Activated CD4-positive, alpha-beta T cell treated with anti-CD3 and anti-CD28 coated beads for 1 hour (primary cell): ENCODE measurements around the gene HCFC1R1.
"Not testable (repeated sequence)": the region's sequence is repeated elsewhere in the genome, so short reads cannot be mapped to it uniquely, and the experiment has no call there.

Experiments used
- DNase-seq: peaks from one replicate; pipeline ENCODE4 v3.0.0-alpha.2; 2020

The HCFC1R1 gene, protein sequence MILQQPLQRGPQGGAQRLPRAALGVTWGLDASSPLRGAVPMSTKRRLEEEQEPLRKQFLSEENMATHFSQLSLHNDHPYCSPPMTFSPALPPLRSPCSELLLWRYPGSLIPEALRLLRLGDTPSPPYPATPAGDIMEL

DNA sequence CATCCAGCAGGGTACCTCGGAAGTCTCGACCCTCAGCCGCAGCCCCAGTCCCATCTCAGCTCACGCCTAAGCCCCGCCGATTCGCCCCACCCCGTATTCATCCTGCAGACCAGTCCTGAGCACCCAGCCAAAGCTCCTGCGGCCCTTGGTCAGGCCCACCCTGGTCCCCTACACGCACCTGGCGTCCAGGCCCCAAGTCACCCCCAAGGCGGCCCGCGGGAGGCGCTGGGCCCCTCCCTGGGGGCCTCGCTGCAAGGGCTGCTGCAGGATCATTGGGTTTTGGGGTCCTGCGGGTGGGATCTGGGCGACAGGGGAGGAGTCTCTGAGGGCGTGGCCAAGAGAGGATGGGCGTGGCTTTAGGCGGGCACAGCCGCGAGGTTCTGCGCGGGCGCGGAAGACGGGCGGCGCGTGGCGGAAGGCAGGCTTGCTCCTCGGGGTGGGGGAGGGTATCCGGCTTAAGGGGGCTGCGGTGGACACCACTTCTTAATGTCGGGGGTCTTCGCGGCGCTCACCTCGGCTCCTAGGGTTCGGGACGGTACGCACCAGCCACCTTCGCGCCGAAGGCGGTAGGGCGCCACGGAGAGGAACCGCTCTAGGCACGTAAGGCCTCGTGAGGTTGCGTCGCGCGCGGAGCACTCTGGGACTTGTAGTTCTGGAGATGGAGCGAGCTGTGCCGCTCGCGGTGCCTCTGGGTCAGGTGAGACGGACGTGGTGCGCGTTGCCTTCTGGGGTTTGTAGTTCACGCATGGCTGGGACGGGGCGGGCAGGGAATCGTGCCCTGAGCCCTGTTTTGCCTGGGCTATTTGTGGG, at the start of gene HCFC1R1, which contains the start of gene THOC6:
Gene HCFC1R1, minus strand, starts transcription at position 274 of the 810 bp plus-strand sequence. Its CDS starts 1 bp downstream, at position 273.
Gene THOC6, plus strand, starts transcription at position 367 of the 810 bp plus-strand sequence. Its CDS starts 292 bp downstream, at position 659.
- DNase-seq = peak; percentile 93

- no peak for DNase-seq
These were observed 49.7 kb upstream of the HCFC1R1 start for GRCh38 chr16:3073448-3073847.

DNA sequence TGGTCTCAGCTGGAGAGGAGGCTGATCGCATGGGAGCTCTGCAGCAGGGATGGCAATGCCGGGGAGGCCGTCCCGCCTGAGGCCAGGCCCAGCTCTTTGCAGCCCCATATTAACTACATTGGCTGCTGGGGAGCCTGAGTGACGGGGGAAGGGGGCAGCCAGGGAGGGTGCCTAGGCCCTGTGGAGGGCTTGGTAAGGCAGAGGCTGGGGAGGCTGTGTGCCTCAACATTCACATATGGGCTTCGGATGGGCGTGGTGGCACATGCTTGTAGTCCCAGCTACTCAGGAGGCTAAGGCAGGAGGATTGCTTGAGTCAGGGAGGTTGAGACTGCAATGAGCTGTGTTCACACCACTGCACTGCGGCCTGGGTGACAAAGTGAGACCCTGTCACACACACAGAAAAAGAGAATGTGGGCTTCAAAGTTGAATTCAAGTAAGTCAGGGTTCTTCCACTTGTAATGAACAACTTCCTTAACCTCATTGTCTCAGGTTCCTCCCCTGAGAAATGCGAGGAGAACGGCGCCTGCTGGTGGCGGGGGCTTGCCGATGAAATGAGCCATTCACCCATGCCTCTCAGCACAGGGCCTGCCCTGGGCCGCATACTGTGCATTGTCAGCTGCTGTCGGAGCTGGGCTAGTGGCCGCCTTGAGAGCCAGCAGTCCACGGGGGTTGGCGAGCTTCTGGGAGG, 49.0 kb upstream of the HCFC1R1 start:
- not testable (repeated sequence) for DNase-seq

DNA sequence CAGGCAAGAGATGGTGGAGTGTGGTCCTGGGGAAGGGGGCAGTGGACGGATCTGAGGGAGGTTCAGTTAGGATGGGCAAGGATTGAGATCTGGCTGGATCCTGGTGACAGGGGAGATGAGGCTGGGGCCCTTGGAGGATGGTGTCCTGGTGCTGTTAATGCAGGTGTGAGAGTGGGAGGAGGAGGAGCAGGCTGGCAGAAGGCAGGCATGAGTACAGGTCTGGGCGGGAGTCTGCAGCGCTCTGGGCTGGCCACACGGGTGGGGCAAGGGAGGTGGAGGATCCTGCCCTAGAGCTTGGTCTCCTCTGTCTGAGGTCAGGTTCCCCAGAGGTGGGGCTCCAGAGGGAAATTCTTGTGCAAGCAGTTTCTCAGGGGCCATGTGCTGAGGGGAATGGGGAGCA, 48.4 kb upstream of the HCFC1R1 start:
- not testable (repeated sequence) for DNase-seq

DNA sequence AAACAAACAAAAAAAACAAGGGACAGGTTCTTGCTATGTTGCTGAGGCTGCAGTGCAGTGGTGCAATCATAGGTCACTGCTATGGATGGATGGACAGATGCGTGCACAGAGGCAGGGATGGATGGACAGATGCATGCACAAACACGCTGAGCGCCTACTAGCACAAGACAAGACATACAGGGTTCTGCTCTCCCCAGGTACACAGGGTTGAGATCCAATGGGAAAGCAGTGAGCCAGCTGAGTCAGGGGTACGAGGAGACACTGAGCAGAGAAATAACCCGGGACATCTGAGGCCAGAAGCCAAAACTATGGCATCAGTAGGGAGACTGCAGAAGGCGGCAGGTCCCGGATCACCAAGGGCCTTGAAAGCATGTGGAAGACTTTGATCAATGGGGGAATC, 47.9 kb upstream of the HCFC1R1 start:
- DNase-seq = no peak

GRCh38 chr16:3070608-3071111, 46.9 kb upstream of the HCFC1R1 start:
- no peak for DNase-seq

- DNase-seq = not testable (repeated sequence)
These were observed 45.4 kb upstream of the HCFC1R1 start for GRCh38 chr16:3069146-3069545.

DNA sequence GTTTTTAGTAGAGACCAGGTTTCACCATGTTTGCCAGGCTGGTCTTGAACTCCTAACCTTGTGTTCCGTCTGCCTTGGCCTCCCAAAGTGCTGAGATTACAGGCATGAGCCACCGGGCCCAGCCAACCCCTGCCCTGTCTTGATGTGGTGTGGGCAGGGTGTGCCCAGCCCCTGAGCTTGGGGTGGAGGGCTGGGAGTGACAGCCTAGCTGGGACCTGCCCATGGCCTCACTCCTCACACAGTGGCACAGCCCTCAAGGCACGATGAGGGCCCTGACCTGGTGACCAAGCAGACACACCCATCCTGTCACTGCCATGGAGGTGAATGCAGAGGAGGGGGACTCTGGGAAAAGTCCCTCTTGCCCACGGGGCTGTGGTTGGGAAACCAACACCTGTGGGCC, 44.7 kb upstream of the HCFC1R1 start:
- DNase-seq = no peak

GRCh38 chr16:3066440-3066748, 42.7 kb upstream of the HCFC1R1 start:
- DNase-seq = no peak

DNA sequence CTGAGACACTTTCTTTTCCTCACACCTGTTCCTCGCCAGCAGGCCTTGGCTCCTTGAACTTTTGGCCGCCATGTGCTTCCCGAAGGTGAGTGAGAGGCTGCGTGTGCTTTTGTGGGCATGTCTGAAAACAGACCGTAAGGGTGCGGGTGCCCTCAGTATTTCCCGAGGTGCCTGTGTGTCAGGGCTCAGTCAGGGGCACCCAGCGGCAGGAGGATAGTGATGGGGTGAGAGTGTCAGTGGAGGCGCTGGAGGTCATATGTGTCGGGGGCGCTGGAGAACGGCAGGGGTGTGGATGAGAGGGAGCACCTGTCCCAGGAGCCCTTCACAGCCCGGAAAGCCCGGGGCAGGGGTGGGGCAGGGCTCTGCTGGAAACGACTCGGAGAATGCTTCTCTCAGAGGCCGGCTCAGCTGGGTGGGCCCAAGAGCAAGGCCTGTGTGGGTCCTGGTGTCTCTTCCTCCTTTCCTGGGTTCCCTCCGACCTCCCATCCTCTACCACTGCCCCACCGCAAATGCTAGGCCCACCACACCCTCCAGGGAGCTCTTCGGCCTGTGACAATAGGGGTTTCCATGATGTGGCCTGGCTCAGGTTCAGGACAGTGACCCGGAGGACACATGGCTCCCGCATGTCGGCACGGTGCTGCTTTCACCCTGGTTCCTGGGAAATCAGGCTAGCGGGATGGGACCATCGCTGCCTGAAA, 42.1 kb upstream of the HCFC1R1 start:
- DNase-seq = no peak

GRCh38 chr16:3065069-3065741, 41.5 kb upstream of the HCFC1R1 start, which contains the start of gene IL32:
IL32 (plus strand) TSS chr16:3065640; CDS start chr16:3065812, 172 bp downstream.
- DNase-seq = no peak

GRCh38 chr16:3063625-3064386, 40.1 kb upstream of the HCFC1R1 start:
- DNase-seq = no peak

GRCh38 chr16:3062553-3062952, 38.8 kb upstream of the HCFC1R1 start:
- DNase-seq = no peak

DNA sequence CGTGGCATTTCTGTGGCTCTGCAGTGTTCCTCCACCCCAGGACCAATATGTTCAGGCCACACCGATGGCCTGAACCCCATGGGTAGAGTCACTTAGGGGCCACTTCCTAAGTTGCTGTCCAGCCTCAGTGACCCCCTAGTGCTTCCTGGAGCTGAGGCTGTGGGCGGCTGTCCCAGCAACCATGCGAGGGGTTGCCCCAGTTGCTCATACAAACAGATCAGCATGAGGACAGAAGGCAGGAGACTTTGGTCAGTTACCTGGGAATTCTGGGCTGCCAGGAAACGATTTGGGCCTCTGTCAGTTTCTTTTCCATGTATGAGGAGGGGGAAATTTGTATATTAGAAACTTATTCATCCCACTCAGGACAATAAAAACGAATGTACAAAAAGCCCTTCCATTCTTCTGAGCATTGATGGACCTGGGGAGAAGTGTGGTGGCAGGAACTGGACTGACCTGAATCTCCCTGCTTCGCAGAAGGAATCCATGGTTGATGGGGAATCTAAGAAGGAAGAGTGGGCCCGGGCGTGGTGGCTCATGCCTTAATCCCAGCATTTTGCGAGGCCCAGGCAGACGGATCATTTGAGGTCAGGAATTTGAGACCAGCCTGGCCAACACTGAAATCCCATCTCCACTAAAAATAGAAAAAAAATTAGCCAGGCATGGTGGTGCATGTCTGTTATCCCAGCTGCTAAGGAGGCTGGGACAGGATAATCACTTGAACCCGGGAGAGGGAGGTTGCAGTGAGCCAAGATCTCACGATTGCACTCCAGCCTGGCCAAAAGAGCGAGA, 36.8 kb upstream of the HCFC1R1 start:
- DNase-seq = no peak

- no peak for DNase-seq
These were observed 36.0 kb upstream of the HCFC1R1 start for GRCh38 chr16:3059723-3060242.

- peak; percentile 83 for DNase-seq
These were observed 35.4 kb upstream of the HCFC1R1 start for GRCh38 chr16:3059041-3059722.

DNA sequence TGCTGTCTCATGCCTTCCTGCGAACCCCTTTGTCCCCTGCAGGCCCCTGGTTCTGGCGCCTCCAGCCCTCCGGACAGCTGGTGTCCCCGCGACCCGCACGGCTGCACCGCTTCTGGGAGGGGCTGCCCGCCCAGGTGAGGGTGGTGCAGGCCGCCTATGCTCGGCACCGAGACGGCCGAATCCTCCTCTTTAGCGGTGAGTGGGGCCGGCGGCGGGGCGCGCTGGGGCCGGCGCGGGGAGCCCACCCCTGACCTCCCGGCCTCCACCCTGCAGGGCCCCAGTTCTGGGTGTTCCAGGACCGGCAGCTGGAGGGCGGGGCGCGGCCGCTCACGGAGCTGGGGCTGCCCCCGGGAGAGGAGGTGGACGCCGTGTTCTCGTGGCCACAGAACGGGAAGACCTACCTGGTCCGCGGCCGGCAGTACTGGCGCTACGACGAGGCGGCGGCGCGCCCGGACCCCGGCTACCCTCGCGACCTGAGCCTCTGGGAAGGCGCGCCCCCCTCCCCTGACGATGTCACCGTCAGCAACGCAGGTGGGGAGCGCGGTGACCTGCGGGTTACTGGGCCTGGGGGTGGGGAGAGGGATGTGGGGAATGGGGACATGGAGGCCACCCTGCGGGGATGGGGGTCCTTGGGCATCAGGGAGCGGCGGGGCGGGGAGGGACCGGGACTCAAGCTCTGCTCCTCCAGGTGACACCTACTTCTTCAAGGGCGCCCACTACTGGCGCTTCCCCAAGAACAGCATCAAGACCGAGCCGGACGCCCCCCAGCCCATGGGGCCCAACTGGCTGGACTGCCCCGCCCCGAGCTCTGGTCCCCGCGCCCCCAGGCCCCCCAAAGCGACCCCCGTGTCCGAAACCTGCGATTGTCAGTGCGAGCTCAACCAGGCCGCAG, 34.6 kb upstream of the HCFC1R1 start:
- no peak for DNase-seq

DNA sequence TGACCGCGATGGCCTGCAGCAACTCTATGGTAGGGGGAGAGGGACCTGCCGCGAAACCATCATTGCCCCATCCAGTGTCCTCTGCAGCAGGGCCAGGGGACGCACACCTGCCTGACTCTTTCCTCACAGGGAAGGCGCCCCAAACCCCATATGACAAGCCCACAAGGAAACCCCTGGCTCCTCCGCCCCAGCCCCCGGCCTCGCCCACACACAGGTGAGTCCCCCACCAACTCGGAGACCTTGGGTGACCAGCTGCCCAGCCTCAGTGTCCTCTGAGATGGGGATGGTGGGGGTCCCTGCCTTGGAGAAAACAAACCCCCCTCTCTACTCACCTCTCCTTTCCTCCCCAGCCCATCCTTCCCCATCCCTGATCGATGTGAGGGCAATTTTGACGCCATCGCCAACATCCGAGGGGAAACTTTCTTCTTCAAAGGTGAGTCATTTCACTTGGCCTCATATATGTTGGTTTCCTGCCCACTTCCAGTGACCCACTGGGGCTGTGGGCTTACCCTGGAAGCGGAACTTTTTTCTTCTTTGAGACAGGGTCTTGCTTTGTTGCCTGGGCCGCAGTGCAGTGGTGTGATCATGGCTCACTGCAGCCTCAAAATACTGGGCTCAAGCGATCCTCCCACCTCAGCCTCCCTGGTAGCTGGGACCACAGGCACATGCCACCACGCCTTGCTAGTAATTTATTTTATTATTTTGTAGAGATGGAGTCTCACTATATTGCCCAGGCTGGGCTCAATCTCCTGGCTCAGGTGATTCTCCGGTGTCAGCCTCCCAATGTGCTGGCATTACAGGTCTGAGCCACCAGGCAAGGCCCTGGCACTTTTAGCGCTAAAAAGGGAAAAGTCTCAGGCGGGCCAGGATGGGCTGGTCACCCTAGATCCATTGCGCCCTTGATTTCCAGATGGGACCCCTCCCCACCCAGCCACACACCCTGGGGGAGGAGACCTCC, 33.7 kb upstream of the HCFC1R1 start:
- no peak for DNase-seq
